MM.1S (cell line): Measurements from ENCODE around the gene NSD1.

Source experiments
- DNase-seq: peaks from one replicate; pipeline ENCODE4 v3.0.0-alpha.2; 2015
- H2AFZ ChIP-seq: fragments of 300-600 bp; sonication (generic); 2 replicates; pipeline ENCODE4 v1.6.0; 2016; ENCODE audit warnings: antibody characterized with exemption, low read length
- H3F3A ChIP-seq: fragments of 300-600 bp; sonication (generic); 2 replicates; pipeline ENCODE4 v1.6.1; 2016; ENCODE audit warnings: mild to moderate bottlenecking, antibody characterized with exemption, low read length, moderate library complexity, mixed read lengths; ENCODE audit not compliant: insufficient read depth
- H3K27ac ChIP-seq: fragments of 300-600 bp; sonication (generic); 2 replicates; pipeline ENCODE4 v1.5.1; 2016; ENCODE audit warnings: mild to moderate bottlenecking, low read length
- H3K27me3 ChIP-seq: fragments of 300-600 bp; sonication (generic); replicated peaks from 2 replicates; pipeline ENCODE4 v1.6.0; 2016; ENCODE audit warnings: low read length; ENCODE audit not compliant: insufficient read depth
- H3K36me3 ChIP-seq: fragments of 300-600 bp; sonication (generic); replicated peaks from 2 replicates; pipeline ENCODE4 v1.6.1; 2016; ENCODE audit warnings: mild to moderate bottlenecking, low read length, mixed read lengths; ENCODE audit not compliant: insufficient read depth
- H3K4me1 ChIP-seq: fragments of 300-600 bp; sonication (generic); 2 replicates; pipeline ENCODE4 v1.6.1; 2016; ENCODE audit warnings: low read length, mixed read lengths
- H3K4me2 ChIP-seq: fragments of 300-600 bp; sonication (generic); 2 replicates; pipeline ENCODE4 v1.6.0; 2016; ENCODE audit warnings: low read depth, low read length
- H3K4me3 ChIP-seq: fragments of 300-600 bp; sonication (generic); 2 replicates; pipeline ENCODE4 v1.5.1; 2016; ENCODE audit warnings: low read length, mixed read lengths
- H3K79me2 ChIP-seq: fragments of 300-600 bp; sonication (generic); 2 replicates; pipeline ENCODE4 v1.6.1; 2016; ENCODE audit warnings: mixed run types, low read length, mixed read lengths
- H3K9ac ChIP-seq: fragments of 300-600 bp; sonication (generic); 2 replicates; pipeline ENCODE4 v1.6.1; 2016; ENCODE audit warnings: low read length, mixed read lengths
- H3K9me2 ChIP-seq: fragments of 300-600 bp; sonication (generic); replicated peaks from 2 replicates; pipeline ENCODE4 v1.6.1; 2016; ENCODE audit warnings: mild to moderate bottlenecking, low read length, mixed read lengths; ENCODE audit not compliant: insufficient read depth
- H3K9me3 ChIP-seq: fragments of 300-600 bp; sonication (generic); replicated peaks from 2 replicates; pipeline ENCODE4 v1.6.1; 2016; ENCODE audit warnings: mild to moderate bottlenecking, low read length, mixed read lengths; ENCODE audit not compliant: insufficient read depth
- H4K20me1 ChIP-seq: fragments of 300-600 bp; sonication (generic); 2 replicates; pipeline ENCODE4 v1.6.1; 2016; ENCODE audit warnings: mild to moderate bottlenecking, low read length, moderate library complexity, mixed read lengths; ENCODE audit not compliant: insufficient read depth
- CTCF ChIP-seq: fragments of 300-600 bp; sonication (generic); IDR thresholded peaks from 2 replicates; pipeline ENCODE4 v1.5.1; 2016; ENCODE audit warnings: antibody characterized with exemption, low read length, mixed read lengths
- EZH2 ChIP-seq: fragments of 300-600 bp; sonication (generic); optimal IDR thresholded peaks from 2 replicates; pipeline ENCODE3; 2017; ENCODE audit warnings: low read depth, mild to moderate bottlenecking, antibody characterized with exemption, low read length, mixed read lengths
- EZH2phosphoT487 ChIP-seq: fragments of 300-600 bp; sonication (generic); IDR thresholded peaks from 2 replicates; pipeline ENCODE4 v1.6.1; 2018; ENCODE audit warnings: antibody characterized with exemption, low read length

Gene NSD1

DNA sequence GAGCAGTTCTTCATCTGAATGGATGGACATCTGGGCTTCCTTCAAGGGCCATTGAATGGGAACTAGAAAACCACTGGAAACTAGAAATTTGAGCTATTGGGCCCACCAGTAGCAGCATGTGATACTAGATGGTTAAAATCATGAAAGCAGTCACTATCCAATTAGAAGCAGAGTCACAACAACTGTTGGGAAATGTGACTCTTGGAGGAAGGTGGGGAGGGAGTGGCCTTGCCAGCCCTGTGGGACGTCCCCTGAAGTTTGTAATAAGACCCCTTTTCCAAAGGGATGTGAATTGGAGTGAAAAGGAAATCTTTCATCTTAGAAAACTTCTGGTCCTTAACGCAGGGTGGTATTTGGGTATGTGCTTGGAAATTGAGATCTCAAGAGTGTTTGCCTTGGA, 164.3 kb downstream of the NSD1 start:
- TF ChIP-seq EZH2 (no peak), CTCF (no peak), EZH2phosphoT487 (no peak)
- H3F3A ChIP-seq: peaks cover 59% of the 10 kb centered on the region
- peaks cover 62% of the 10 kb centered on the region for H3K4me1 ChIP-seq
- no peaks in the 10 kb centered on the region; the same call in 1 of the 2 replicates for H3K36me3 ChIP-seq
- no peak for DNase-seq
- H3K27me3 ChIP-seq: no peaks in the 10 kb centered on the region
- H3K79me2 ChIP-seq: peaks cover 20% of the 10 kb centered on the region
- no peaks in the 10 kb centered on the region for H4K20me1 ChIP-seq
- no peak overlapping the region for H3K27ac ChIP-seq
- H3K9ac ChIP-seq: no peak overlapping the region
- H3K4me3 ChIP-seq: no peak overlapping the region
- no peak overlapping the region for H2AFZ ChIP-seq
- H3K9me3 ChIP-seq: no peaks in the 10 kb centered on the region
- no peak overlapping the region for H3K4me2 ChIP-seq
- no peaks in the 10 kb centered on the region for H3K9me2 ChIP-seq

DNA sequence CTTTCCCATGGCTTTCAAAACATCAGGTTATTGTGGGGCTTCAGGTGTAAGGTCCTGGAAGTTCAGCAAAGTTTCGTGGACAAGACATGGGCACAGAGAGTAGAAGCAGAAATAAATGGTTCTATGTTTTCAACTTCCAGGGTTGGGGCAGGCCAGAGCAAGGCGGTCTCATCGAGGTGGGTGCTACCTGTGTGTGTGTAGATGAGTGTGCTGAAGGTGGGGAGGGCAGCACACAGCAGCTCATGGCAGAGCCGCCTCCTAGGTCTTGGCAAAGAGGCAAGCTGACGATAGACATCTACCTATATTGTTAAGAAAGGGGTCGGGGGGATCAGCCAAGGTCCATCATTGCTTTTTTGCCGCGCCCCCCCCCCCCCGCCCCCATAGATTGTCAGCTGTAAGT, 166.1 kb downstream of the NSD1 start:
- Histone ChIP-seq H3K9me2 (no peaks in the 10 kb centered on the region), H3K27me3 (no peaks in the 10 kb centered on the region), H3K79me2 (peaks cover 37% of the 10 kb centered on the region), H4K20me1 (no peaks in the 10 kb centered on the region), H3K36me3 (no peaks in the 10 kb centered on the region), H3K9ac (no peak overlapping the region), H3F3A (peaks cover 68% of the 10 kb centered on the region), H3K27ac (peak overlapping the region; percentile 93; the same call in 1 of the 2 replicates), H3K4me3 (no peak overlapping the region), H3K4me1 (peaks cover 62% of the 10 kb centered on the region), H2AFZ (no peak overlapping the region), H3K9me3 (no peaks in the 10 kb centered on the region), H3K4me2 (no peak overlapping the region)
- TF ChIP-seq CTCF (no peak), EZH2 (no peak), EZH2phosphoT487 (no peak)
- no peak for DNase-seq

- Histone ChIP-seq H3K36me3 (no peaks in the 10 kb centered on the region), H3K9ac (peak overlapping the region; percentile 99), H3K79me2 (peaks cover 44% of the 10 kb centered on the region), H4K20me1 (0 out of 2 replicates have a peak, but pooled peaks cover 5% of the 10 kb centered on the region), H3K27ac (peak overlapping the region; percentile 93), H3K9me3 (no peaks in the 10 kb centered on the region), H3K4me2 (peak overlapping the region; percentile 65), H3K27me3 (no peaks in the 10 kb centered on the region), H3K4me1 (peaks cover 63% of the 10 kb centered on the region), H2AFZ (no peak overlapping the region), H3K9me2 (no peaks in the 10 kb centered on the region), H3K4me3 (peak overlapping the region; percentile 98), H3F3A (peaks cover 75% of the 10 kb centered on the region)
- peak; percentile 79 for DNase-seq
- TF ChIP-seq CTCF (no peak), EZH2phosphoT487 (no peak), EZH2 (no peak)
These were observed 166.8 kb downstream of the NSD1 start for GRCh38 chr5:177300236-177300880.
